Glutamatergic neuron (in vitro differentiated cells): ENCODE measurements around the gene TLDC2. TPM values are rescaled to one million over a fixed set of nuclear protein-coding genes. Genes with fewer than 3 reads are reported as not detected.
"Not testable (repeated sequence)": the region's sequence is repeated elsewhere in the genome, so short reads cannot be mapped to it uniquely, and the experiment has no call there.

Experiments used
- DNase-seq: peaks from one replicate; pipeline ENCODE4 v3.0.0; 2022
- H3K27ac Mint-ChIP-seq: one replicate; pipeline ENCODE4 v1.8.0; 2020; ENCODE audit warnings: mild to moderate bottlenecking, mixed read lengths, inconsistent platforms; ENCODE audit not compliant: unreplicated experiment
- H3K27me3 Mint-ChIP-seq: one replicate; pipeline ENCODE4 v1.8.0; 2020; ENCODE audit warnings: mild to moderate bottlenecking, moderate library complexity, mixed read lengths, inconsistent platforms; ENCODE audit not compliant: unreplicated experiment
- H3K36me3 Mint-ChIP-seq: one replicate; pipeline ENCODE4 v1.8.0; 2020; ENCODE audit warnings: mild to moderate bottlenecking, mixed read lengths, inconsistent platforms; ENCODE audit not compliant: unreplicated experiment
- H3K4me1 Mint-ChIP-seq: one replicate; pipeline ENCODE4 v1.8.0; 2020; ENCODE audit warnings: mild to moderate bottlenecking, low read depth, mixed read lengths, inconsistent platforms; ENCODE audit not compliant: unreplicated experiment
- H3K4me3 Mint-ChIP-seq: one replicate; pipeline ENCODE4 v1.8.0; 2020; ENCODE audit warnings: mild to moderate bottlenecking, mixed read lengths, inconsistent platforms; ENCODE audit not compliant: unreplicated experiment
- H3K9me3 Mint-ChIP-seq: one replicate; pipeline ENCODE4 v1.8.0; 2020; ENCODE audit warnings: mild to moderate bottlenecking, moderate library complexity, mixed read lengths, inconsistent platforms; ENCODE audit not compliant: unreplicated experiment
- total RNA-seq: library from RNA; stranded (reverse); fragmentation: NEBNext Ultra II Directional; extraction: Animal tissue kit (Norgen Biotek cat#: 25700); gene quantifications from one replicate; pipeline ENCODE4 v1.2.1, GENCODE V29; 2021; ENCODE audit not compliant: unreplicated experiment
- TF ChIP-seq, protein P1 (sequence below): fragments of 200-600 bp; sonication (generic); IDR thresholded peaks from one replicate; pipeline ENCODE4 v1.5.0; 2021; ENCODE audit not compliant: partially characterized antibody, unreplicated experiment

TLDC2 gene
- total RNA-seq, 1 donor from 2014 or later = not detected

DNA sequence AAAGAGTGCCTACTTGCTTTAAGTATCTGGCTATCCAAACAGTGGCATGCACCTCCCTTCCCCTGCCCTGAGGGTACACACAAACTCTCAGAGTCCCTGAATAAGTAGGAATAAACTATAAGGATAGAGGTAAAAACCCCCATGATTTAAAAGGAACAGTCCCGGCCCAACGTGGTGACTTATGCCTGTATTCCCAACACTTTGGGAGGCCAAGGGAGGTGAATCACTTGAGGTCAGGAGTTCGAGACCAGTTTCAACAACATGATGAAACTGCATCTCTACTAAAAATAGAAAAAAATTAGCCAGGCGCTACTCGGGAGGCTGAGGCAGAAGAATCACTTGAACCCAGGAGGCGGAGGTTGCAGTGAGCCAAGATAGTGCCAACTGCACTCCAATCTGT, 53.4 kb downstream of the TLDC2 start:
- DNase-seq = no peak
- no peaks in the 10 kb centered on the region for H3K9me3 Mint-ChIP-seq
- H3K27ac Mint-ChIP-seq = no peak overlapping the region
- no peaks in the 10 kb centered on the region for H3K27me3 Mint-ChIP-seq
- H3K36me3 Mint-ChIP-seq = no peaks in the 10 kb centered on the region
- TF ChIP-seq, protein P1, sequence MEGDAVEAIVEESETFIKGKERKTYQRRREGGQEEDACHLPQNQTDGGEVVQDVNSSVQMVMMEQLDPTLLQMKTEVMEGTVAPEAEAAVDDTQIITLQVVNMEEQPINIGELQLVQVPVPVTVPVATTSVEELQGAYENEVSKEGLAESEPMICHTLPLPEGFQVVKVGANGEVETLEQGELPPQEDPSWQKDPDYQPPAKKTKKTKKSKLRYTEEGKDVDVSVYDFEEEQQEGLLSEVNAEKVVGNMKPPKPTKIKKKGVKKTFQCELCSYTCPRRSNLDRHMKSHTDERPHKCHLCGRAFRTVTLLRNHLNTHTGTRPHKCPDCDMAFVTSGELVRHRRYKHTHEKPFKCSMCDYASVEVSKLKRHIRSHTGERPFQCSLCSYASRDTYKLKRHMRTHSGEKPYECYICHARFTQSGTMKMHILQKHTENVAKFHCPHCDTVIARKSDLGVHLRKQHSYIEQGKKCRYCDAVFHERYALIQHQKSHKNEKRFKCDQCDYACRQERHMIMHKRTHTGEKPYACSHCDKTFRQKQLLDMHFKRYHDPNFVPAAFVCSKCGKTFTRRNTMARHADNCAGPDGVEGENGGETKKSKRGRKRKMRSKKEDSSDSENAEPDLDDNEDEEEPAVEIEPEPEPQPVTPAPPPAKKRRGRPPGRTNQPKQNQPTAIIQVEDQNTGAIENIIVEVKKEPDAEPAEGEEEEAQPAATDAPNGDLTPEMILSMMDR = no peak
- H3K4me1 Mint-ChIP-seq = no peaks in the 10 kb centered on the region
- no peak overlapping the region for H3K4me3 Mint-ChIP-seq

DNA sequence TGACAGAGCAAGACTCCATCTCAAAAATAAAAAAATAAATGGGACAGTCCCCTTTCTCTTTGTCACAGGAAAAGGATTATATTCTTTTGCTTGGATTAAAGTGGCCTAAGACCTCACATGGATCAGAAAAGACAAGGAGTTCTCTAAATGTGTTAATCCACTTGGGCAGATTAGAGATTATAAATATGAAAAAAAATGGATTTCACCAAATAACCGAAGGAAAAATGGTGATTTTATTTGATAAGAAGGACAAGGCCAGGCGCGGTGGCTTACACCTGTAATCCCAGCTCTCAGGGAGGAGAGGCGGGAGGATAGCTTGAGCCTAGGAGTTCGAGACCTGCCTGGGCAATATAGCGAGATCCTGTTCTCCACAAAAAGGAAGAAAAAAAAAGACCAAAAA, 53.8 kb downstream of the TLDC2 start:
- DNase-seq = no peak
- Mint-ChIP-seq H3K9me3 (no peaks in the 10 kb centered on the region), H3K27ac (no peak overlapping the region), H3K36me3 (no peaks in the 10 kb centered on the region), H3K4me3 (no peak overlapping the region), H3K4me1 (no peaks in the 10 kb centered on the region), H3K27me3 (no peaks in the 10 kb centered on the region)
- TF ChIP-seq, protein P1 = no peak

DNA sequence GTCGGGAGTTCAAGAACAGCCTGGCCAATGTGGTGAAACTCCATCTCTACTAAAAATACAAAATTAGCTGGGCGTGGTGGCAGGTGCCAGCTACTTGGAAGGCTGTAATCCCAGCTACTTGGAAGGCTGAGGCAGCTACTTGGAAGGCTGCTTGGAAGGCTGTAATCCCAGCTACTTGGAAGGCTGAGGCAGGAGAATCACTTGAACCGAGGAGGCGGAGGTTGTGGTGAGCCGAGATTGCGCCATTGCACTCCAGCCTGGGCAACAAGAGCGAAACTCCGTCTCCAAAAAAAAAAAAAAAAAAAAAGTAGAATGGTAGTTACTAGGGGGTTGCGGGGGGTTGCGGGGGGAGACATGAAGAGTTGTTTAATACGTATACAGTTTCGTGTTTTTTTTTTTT, 56.1 kb downstream of the TLDC2 start:
- not testable (repeated sequence) for H3K27ac Mint-ChIP-seq, H3K4me3 Mint-ChIP-seq, H3K36me3 Mint-ChIP-seq, H3K4me1 Mint-ChIP-seq, DNase-seq, H3K27me3 Mint-ChIP-seq, H3K9me3 Mint-ChIP-seq

DNA sequence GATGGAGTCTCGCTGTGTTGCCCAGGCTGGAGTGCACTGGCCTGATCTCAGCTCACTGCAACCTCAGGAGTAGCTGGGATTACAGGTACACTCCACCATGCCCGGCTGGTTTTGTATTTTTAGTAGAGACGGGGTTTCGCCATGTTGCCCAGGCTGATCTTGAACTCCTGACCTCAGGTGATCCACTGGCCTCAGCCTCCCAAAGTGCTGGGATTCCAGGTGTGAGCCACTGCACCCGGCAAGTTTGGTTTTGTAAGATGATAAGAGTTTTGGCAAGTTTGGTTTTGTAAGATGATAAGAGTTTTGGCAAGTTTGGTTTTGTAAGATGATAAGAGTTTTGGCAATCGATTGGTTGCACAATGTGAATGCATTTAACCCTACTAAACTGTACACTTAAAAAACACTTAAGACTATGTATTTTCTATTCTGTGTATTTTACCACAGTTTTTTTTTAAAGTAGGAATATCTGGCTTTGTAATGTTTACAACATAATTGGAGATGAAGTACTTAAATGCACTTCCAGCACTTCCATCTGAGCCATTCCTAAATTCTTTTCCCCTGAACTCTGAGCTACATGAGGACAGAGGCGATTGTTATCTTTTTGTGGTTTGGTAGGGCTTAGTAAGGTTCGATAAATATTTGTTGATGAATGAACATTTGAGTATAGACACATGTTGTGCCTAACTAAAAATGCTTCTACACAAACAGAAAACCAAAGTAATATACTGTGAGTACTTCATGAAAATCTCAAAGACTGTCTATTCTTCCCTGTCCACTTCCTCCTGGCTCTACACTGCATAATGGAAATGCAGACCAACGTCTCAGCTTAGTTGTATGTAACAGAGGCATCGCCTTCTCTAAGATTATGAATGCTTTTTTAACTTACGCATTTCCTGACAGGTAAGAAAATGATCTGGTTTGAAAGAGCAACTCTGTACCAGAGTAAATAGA, 56.8 kb downstream of the TLDC2 start:
- Mint-ChIP-seq H3K4me1 (no peaks in the 10 kb centered on the region), H3K4me3 (no peak overlapping the region), H3K27me3 (no peaks in the 10 kb centered on the region), H3K9me3 (no peaks in the 10 kb centered on the region), H3K36me3 (no peaks in the 10 kb centered on the region), H3K27ac (no peak overlapping the region)
- no peak for DNase-seq
- TF ChIP-seq, protein P1 = no peak

DNA sequence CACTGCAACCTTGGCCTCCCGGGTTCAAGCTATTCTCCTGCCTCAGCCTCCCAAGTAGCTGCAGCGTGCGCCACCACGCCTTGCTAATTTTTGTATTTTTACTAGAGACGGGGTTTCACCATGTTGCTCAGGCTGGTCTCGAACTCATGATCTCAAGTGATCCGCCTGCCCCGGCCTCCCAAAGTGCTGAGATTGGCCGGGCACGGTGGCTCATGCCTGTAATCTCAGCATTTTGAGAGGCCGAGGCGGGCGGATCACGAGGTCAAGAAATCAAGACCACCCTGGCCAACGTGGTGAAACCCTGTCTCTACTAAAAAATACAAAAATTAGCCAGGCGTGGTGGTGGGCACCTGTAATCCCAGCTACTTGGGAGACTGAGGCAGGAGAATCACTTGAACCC, 57.6 kb downstream of the TLDC2 start:
- not testable (repeated sequence) for H3K27me3 Mint-ChIP-seq, H3K9me3 Mint-ChIP-seq, H3K4me1 Mint-ChIP-seq, H3K27ac Mint-ChIP-seq, H3K36me3 Mint-ChIP-seq, H3K4me3 Mint-ChIP-seq, DNase-seq

DNA sequence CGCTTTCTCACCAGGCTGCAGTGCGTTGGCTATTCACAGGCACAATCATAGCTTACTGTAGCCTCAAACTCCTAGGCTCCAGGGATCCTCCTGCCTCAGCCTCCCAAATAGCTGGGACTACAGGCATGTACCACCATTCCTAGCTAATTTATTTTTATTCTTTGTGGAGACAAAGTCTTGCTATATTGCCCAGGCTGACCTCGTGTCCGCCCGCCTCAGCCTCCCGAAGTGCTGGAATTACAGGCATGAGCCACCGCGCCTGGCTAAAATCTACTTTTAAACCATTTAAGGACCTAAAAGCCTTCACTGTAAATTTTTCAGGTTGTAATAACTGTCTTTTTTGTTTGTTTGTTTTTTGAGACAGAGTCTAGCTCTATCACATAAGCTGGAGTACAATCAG, 60.4 kb downstream of the TLDC2 start:
- TF ChIP-seq, protein P1 = no peak
- DNase-seq = no peak
- Mint-ChIP-seq H3K27ac (no peak overlapping the region), H3K4me3 (no peak overlapping the region), H3K27me3 (no peaks in the 10 kb centered on the region), H3K4me1 (no peaks in the 10 kb centered on the region), H3K36me3 (no peaks in the 10 kb centered on the region), H3K9me3 (no peaks in the 10 kb centered on the region)

DNA sequence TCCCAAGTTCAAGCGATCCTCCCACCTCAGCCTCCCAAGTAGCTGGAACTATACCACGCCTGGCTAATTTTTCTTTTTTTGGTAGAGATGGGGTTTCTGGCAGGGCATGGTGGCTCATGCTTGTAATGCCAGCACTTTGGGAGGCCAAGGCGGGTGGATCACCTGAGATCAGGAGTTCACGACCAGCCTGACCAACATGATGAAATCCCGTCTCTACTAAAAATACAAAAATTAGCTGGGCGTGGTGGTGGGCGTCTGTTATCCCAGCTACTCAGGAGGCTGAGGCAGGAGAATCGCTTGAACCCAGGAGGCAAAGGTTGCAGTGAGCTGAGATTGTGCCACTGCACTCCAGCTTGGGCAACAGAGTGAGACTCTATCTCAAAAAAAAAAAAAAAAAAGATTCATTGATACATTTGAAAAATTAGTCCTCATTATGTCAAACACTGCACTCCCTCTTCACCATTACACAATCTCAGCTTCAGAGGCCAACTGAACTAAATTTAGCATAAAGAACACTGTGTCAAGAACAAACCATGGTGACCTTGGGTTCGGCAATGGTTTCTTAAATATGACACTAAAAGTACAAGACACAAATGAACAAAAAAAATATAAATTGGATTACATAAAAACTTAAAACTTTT, 60.9 kb downstream of the TLDC2 start:
- DNase-seq, H3K27me3 Mint-ChIP-seq, H3K27ac Mint-ChIP-seq, H3K9me3 Mint-ChIP-seq, H3K36me3 Mint-ChIP-seq, H3K4me1 Mint-ChIP-seq, H3K4me3 Mint-ChIP-seq: not testable (repeated sequence)
